HK-2 (cell line): ENCODE results near the gene RNF14.
"Not testable (repeated sequence)": the region's sequence is repeated elsewhere in the genome, so short reads cannot be mapped to it uniquely, and the experiment has no call there.

Source experiments
- DNase-seq: peaks from one replicate; pipeline ENCODE4 v3.0.0-alpha.2; 2018; ENCODE audit not compliant: unreplicated experiment

The RNF14 gene, protein sequence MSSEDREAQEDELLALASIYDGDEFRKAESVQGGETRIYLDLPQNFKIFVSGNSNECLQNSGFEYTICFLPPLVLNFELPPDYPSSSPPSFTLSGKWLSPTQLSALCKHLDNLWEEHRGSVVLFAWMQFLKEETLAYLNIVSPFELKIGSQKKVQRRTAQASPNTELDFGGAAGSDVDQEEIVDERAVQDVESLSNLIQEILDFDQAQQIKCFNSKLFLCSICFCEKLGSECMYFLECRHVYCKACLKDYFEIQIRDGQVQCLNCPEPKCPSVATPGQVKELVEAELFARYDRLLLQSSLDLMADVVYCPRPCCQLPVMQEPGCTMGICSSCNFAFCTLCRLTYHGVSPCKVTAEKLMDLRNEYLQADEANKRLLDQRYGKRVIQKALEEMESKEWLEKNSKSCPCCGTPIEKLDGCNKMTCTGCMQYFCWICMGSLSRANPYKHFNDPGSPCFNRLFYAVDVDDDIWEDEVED

GRCh38 chr5:141968914-141969608, at the start of gene RNF14:
Gene RNF14 (plus strand): TSS chr5:141969105. CDS start chr5:141973589, 4,484 bp downstream.
- peak; percentile 89 for DNase-seq

- DNase-seq, result no peak
These were observed 49.4 kb upstream of the RNF14 start for GRCh38 chr5:141919218-141920119.

DNA sequence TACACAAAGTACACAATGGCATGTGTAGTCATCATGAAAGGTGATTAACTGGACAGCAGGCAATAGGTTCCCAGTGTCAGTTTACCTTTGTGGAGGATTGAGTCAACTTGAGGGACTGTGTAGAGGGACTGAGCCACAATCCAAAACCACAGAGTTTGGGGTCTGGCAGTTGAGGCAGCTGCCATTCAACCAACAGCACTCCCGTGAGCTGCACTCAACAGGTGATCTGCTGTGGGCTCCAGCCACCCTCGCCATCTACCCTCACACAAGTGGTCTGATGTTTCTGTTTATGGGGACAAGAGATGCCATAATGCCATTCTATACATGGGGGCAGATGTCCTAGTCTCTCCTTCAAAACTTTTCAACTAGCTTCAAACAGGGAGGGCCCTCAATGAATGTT, 48.1 kb upstream of the RNF14 start:
- DNase-seq, result no peak

- not testable (repeated sequence) for DNase-seq
These were observed 46.0 kb upstream of the RNF14 start for GRCh38 chr5:141922827-141923447.

DNA sequence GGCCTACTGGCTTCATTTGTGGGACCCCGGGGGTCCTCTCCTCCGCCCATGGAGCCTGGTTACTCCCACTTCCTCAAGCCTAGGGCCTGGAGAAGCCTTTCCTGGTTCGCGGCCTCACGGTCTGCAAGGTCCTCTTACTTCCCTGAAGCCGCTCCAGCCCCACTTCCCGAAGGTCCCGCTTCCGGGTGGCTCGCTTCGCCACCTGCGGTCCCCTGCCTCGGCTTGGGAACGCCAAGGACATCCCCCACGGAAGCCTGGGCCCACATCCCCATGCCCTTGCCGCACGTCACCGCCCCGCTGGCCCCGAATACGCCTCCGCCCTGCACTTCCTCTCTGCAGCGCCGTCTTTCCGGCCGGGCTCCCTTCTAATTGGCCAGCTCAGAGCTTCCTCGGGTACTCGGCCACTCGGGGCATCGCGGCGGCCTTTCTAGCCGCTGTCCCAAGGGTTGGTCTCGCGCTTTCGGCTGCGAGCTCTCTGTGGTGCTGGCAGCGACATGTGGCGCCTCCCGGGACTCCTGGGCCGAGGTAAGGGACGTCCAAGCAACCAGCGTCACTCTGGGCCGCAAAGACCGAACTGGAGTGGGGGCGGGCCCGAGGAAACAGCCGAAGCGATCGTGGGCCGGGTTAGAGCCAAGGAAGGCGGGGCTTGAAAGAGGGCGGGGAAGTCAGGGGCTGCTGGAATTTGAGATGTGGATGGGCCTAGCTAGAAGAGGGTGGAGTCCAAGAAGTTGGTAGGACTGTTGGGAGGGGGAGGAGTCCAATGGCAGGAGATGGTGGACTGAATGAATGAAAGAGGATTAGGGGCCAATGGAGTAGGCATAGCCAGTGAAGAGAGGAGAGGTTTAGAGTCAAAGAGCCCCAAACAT, 45.2 kb upstream of the RNF14 start, which contains the start of gene DELE1:
DELE1 (plus strand) TSS at position 424 of the 866 bp plus-strand sequence; CDS start at position 495, 71 bp downstream.
- peak; percentile 87 for DNase-seq

- DNase-seq, result no peak
These were observed 42.5 kb upstream of the RNF14 start for GRCh38 chr5:141926434-141926833.

DNA sequence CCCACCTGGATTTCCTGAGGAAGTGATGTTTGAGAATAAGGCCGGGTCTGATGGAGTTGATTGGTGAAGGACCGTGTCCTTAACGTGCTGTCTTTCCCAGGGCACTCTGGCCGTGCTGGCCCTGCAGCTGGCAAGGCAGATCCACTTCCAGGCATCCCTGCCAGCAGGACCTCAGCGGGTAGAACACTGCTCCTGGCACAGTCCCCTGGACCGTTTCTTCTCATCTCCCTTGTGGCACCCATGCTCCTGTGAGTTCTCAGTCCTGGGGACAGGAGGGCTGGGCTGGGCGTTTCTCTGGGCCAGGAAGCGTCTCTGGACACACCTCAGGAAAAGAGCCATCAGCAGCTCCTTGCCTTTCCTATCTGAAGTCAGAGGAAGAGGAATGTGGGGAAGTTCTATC, 40.9 kb upstream of the RNF14 start:
- DNase-seq, result no peak

DNA sequence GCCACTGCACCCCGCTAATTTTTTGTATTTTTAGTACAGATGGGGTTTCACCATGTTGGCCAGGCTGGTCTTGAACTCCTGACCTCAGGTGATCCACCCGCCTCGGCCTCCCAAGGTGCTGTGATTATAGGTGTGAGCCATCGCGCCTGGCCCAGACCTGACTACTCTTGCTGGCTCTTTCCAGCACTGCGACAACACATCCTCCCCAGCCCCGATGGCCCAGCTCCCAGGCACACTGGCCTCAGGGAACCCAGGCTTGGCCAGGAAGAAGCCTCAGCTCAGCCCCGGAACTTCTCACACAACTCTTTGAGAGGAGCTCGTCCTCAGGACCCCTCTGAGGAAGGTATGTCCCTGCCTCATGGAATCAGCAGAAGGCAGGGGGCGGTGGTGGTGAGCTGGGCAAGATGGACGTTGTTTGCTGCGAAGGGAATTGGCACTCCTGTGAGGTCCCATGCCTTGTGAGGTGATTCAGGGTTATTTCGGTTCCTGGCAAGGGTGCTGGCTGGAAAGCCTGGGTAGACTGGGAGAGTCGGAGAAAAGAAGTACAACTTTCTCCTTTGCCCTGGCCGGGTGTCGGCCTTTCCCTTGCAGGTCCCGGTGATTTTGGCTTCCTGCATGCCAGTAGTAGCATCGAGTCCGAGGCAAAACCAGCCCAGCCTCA, 39.4 kb upstream of the RNF14 start:
- no peak for DNase-seq

DNA sequence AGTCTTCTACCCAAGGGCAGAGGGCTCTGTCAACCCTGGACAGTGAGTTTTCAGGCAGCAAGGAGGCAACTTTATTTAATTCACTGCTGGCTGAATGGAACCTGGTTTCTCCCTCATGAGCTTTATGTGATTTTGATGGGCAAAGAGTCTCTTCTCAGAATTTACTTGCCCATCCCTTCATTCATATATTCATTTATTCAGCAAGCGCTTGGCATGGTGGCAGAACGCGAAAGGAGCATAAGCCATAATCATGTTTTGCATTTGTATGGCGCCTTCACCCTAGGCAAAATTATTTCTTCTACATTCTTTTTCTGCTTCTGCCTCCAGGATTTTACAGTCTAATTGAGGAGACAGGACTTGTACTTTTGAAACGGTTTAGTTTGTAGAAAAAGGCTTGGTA, 37.2 kb upstream of the RNF14 start:
- DNase-seq, result no peak

DNA sequence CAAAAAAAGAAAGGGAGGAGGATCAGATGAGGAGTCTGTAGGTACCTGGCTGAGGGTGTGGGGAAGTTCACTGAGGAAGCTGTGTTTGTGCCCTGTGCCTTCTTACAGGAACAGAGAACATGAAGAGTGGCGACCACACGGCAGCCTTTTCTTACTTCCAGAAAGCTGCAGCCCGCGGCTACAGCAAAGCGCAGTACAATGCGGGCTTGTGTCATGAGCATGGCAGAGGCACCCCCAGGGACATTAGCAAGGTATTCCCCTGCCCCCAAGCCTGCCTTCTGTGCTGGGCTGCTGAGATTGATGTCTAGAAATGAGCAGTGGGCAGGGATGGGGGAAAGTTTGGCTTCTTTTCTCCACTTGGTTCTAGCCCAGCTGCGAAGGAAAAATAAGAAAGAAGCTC, 35.8 kb upstream of the RNF14 start:
- DNase-seq, result no peak

DNA sequence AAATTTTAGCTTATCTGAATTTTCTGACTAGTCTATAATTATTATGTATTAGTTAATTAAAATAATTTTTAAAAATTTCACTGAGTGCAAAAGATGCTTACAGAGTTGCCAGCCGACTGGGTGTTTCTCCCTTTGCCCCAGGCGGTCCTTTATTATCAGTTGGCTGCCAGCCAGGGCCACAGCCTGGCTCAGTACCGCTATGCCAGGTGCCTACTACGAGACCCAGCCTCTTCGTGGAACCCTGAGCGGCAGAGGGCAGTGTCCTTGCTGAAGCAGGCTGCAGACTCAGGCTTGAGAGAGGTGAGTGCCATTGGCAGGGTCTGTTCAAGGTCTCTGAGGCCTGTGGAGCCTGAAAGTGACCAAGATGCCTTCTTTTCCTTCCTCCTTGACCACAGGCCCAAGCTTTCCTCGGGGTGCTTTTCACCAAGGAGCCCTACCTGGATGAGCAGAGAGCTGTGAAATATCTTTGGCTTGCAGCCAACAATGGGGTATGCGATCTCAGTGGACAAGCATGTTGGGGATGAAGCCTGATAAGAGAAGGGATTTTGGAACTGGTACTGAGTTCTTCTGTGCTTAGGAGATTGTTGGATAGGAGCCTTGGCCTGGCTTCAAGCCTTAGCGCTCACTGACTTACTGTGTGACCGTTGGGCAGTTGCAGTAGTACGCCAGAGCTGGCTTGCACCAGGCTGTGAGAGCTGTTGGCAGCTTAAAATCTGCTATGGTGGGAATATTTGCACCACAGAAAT, 34.6 kb upstream of the RNF14 start:
- DNase-seq, result no peak

DNA sequence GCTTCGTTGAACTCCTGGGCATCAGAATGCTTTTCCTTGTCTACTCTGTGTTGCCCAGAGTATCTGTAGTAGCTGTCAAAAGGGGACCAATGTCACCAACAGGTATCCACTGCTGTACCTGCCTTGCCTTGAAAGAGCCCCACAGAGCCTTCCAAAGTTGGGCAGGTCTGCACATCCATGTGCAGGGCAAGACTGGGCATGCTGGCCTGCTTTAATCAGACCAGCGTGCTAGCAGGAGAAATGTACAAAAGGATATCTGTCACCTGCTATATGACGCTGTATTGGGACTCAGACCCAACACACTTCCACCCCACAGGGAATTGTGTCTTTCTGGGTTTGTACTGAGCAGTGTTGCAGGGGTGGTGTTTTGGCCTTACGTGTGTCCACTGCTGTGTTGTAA, 33.4 kb upstream of the RNF14 start:
- no peak for DNase-seq

GRCh38 chr5:141940695-141941271, 28.1 kb upstream of the RNF14 start:
- DNase-seq, result no peak

- DNase-seq, result no peak
These were observed 27.6 kb upstream of the RNF14 start for GRCh38 chr5:141941307-141941706.

DNA sequence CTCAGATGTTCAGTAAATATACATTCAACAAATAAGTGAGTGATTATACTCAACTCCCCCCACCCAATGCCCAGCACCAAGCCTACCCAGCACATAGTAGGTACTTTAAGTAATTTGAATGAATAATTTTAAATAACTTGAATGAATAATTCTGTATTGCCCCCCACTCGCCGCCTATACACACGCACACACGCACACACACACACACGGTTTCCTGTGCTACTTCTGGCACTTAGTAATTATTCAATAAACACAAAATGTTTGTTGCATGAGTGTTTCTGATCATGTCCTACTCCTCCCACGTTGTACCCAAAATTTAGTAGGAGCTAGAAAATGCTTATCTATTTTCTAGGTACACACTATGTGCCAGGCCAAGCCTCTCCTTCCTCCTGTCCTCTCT, 27.1 kb upstream of the RNF14 start:
- no peak for DNase-seq

DNA sequence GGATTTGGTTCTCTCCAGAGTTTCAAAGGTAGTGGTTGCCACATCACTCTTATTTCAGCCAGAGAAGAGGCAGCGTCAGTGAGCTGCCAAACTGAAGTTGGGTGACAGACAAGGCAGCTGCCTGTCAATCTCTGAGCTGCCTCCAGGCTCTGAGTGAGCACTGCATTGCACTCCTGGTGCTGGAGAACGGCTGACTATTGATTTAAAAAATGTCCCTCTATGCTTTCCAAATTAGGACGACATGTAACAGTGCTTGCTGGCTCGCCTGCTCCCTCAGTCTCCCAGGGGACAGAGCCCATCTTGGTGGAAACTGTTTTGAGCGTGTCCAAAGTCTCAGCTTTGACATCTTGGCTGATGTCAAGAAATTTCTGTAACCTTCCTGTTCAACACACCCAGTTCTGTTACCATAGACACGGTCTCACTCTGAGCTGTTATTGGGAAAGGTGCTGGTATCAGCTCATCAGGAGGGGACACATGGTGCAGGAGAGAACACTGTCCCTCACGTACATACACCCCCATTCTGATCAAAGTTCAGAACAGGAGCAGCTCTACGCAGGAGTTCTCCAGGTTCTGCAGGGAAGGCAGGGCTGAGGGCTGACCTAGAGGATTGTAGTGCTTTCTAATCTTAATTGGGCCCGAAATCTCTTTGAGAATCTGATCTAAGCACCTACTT, 26.6 kb upstream of the RNF14 start:
- no peak for DNase-seq

- DNase-seq, result no peak
These were observed 24.8 kb upstream of the RNF14 start for GRCh38 chr5:141944076-141944475.

DNA sequence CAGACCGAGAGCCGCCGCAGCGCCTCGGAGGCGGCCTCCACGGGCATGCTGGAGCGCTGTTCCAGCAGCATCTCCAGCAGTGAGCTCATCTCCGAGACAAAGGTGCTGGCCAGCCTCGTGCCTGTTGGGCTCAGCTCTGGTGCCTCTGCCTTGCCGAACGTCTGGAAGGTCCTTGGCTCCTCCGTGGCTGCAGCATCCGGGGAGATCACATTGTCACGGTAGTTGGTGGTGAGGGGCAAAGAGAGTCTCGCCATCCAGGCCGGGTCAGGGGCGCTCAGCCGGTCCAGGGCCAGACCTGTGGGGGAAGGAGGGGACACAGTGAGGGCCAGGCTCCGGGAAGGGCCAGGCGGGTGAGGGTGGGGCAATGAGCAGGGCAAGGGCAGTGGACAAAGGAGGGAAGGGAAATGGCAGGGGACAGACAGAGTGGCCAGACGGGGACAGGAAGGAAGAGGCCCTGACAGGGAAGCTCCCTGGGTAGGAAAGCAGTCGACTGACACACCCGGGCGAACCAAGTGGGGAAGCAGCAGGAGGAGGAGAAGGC, 23.3 kb upstream of the RNF14 start:
- no peak for DNase-seq
